Astrocyte of the spinal cord (primary cell): Measurements from ENCODE around the gene RGS3.

Experiments
- DNase-seq: peaks from one replicate; pipeline ENCODE4 v3.0.0; 2011; ENCODE audit warnings: low read depth, low spot score
- H3K4me3 ChIP-seq: 2 replicates; pipeline ENCODE4 v1.5.1; 2011; ENCODE audit warnings: low read depth, mild to moderate bottlenecking, low read length, moderate library complexity
- in situ Hi-C: cut with HindIII; loops from 2 replicates; pipeline ENCODE4 v1.10.0; 2017; ENCODE audit warnings: low sequenced_read_pairs
- TF ChIP-seq, protein P1 (sequence below): IDR thresholded peaks from 2 replicates; pipeline ENCODE4 v1.5.1; 2012; ENCODE audit warnings: low read depth, mild to moderate bottlenecking, low read length, inconsistent platforms

The RGS3 gene

DNA sequence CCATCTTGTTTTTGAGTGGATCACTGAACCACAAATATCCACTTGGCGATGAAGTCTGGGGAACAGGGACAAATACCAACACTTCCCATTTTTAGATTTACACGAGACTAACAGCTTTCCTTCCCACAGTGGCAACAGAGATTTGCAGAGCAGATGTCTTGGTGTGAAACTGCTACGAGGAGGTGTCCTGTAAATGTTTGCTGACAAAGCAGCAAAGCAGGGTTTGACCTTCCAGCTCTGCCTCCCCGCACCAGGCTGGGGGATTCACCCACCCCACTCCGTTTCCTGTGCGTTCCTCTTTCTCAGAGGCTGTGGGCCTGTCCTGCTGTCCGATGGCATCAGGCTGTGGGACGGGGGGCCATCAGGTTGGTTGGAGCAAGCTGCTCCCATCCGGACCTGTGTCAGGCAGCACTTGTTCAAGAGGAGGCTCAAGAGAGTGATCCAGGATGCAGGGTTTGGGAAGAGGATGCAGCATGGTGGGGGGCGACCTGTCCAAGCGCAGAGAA lies 693 bp upstream of the RGS3 start:
- DNase-seq = no peak
- in situ Hi-C loops = no loop called here
- no peak overlapping the region for H3K4me3 ChIP-seq
- TF ChIP-seq, protein P1, sequence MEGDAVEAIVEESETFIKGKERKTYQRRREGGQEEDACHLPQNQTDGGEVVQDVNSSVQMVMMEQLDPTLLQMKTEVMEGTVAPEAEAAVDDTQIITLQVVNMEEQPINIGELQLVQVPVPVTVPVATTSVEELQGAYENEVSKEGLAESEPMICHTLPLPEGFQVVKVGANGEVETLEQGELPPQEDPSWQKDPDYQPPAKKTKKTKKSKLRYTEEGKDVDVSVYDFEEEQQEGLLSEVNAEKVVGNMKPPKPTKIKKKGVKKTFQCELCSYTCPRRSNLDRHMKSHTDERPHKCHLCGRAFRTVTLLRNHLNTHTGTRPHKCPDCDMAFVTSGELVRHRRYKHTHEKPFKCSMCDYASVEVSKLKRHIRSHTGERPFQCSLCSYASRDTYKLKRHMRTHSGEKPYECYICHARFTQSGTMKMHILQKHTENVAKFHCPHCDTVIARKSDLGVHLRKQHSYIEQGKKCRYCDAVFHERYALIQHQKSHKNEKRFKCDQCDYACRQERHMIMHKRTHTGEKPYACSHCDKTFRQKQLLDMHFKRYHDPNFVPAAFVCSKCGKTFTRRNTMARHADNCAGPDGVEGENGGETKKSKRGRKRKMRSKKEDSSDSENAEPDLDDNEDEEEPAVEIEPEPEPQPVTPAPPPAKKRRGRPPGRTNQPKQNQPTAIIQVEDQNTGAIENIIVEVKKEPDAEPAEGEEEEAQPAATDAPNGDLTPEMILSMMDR = no peak

DNA sequence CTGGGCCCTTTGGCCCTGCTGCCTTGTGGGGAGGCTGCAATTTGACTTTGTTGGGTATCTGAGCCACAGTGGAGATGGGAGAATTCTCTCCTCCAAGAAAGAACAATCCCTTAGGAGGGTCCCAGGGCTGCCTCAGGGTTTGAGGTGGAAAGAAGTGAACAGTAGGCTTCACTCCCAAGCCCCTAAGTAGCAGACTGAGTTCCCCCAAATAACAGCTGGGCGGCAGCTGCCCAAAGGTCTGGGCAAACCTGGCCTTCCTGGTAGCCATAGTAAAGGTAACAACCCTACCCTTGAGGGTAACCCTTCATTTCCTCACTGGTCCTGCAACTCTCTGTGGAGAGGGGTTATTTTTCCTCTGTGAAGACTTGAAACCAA lies 746 bp downstream of the RGS3 start:
- in situ Hi-C loops = no loop called here
- TF ChIP-seq, protein P1 = no peak
- no peak for DNase-seq
- peak overlapping the region; percentile 44 for H3K4me3 ChIP-seq

DNA sequence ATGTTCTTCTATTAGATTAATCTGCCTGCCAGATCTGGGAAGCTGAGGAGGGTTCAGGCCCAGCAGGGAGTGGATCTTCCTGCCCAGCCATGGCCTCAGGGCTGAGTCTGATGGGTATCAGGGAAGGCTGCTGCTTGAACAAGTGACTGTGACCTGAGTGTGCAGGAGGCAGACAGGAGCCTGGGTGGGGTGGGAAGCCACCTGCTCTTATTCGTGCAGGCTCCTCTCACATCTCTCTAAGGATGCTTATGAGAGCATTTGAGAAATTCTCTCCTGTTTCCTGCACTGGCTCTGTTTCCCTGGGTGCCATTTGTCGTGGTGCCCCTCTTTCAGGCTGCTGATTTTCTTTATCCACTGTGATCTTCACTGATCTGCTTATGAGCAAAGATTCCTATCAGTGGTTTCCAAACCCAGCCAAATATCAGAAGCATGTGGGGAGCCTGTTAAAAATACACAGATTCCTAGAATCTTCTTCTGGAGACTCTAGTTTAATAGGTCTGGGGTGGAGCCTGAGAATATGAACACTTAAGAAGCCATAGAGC lies 2.1 kb downstream of the RGS3 start:
- DNase-seq = no peak
- TF ChIP-seq, protein P1 = no peak
- in situ Hi-C loops = no loop called here
- H3K4me3 ChIP-seq = no peak overlapping the region

DNA sequence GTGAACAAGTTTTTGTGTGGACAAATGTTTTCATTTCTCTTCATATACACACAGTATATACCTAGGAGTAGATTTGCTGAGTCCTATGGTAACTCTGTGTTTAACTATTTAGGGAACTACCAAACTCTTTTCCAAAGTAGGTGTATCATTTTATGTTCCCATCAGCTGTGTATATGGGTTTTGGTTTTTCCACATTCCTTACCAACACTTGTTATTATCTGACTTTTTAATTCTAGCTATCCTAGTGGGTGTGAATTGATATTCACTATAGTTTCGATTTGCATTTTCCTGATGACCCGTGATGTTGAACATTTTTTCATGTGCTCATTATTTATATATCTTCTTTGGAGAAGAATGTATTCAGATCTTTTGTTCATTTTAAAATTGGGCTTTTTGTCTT lies 3.7 kb downstream of the RGS3 start:
- TF ChIP-seq, protein P1 = no peak
- no peak overlapping the region for H3K4me3 ChIP-seq
- DNase-seq = no peak
- in situ Hi-C loops = no loop called here

DNA sequence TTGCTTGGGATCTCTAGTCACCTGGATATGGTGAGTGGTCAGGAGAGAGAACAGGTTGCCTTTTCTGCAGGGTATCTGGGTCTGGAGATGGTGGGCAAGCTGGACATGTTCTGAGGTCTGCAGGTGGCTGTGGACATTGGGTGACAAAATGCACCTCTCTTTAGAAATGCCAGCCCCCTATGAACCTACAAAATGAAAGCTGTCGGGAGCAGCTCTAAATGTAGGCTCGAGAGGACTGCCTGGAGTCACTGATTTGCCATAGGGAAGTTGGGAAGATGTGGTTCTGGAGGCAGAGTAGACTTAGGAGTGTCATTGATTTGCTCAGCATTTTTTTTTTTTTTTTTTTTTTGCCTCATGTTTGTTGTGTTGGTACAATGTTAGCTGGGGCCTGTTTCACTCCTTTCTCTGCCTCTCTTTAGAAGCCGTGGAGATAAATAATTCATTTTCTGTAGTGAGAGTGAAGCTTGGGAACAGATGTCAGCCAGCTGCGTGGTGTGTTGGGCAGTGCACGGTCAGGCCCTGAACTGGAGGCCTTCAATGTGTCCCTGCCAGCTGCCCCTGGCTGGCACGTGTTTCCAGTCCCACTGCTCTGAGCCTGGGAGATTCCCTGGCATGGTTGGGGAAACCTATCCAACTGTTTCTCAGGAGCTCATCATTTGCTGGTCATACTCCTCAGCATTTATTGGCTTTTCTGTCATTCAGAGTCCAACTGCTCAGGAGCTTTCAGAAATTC lies 5.4 kb downstream of the RGS3 start:
- TF ChIP-seq, protein P1 = no peak
- DNase-seq = no peak
- in situ Hi-C loops = no loop called here
- H3K4me3 ChIP-seq = no peak overlapping the region

DNA sequence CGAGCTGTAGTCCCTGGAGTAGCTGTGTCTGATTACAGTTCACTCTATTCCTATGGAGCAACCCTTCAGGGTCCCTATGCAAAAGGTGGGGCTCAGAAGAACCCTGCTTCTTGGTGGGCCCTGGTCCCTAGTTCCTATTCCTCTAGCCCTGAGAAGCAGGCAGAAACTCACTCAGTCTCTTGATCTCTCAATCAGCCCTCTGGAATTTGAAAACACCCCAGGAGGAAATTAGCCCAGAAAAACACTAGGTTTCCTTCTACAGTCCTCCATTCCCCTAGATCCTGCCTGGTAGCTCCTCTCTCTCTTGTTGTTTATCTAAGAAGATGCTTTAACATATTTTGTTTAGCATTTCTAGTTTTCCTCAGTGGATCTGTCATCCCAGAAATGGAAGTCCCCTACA lies 7.6 kb downstream of the RGS3 start:
- no peak overlapping the region for H3K4me3 ChIP-seq

More for the DNA sequence above, 7.6 kb downstream of the RGS3 start:
- in situ Hi-C loops = no loop called here
- DNase-seq = no peak
- TF ChIP-seq, protein P1 = no peak
